ENCODE data around the gene RAPGEF1. TPM values are rescaled to one million over a fixed set of nuclear protein-coding genes. Genes with fewer than 3 reads are reported as not detected.

Gene RAPGEF1
- total RNA-seq, 1 experiment from 2014 or later, result 25.2 TPM

DNA sequence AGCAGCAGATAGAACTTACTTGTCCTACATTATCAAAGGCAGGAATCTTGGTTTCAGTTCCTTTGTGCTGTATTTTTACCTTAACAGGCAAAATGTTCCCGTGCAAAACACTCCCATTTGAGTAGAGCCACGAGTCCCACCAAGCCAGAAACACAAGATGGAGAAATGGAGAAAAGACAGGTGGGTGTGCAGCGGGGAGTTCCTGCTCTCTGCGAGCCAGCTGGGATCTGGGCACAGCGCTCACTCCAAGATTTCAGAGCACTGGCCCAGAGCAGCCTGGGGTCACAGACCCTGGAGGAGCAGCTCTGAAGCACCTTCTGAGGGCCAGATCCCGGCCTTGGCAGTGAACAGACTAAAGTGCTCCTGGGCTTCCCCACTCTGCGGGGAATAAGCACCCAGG, 211.7 kb downstream of the RAPGEF1 start:
- H3K4me2 ChIP-seq (ENCODE audit: low read length), result no peak overlapping the region
- H3K4me3 ChIP-seq (ENCODE audit: low read length), result no peak overlapping the region
- H4K20me1 ChIP-seq (ENCODE audit: low read length), result no peaks in the 10 kb centered on the region
- POLR2A ChIA-PET (ENCODE audit: unreplicated experiment), result no interaction called here
- peaks cover 8% of the 10 kb centered on the region for H3K79me2 ChIP-seq (ENCODE audit: low read length)
- H3K36me3 ChIP-seq (ENCODE audit: low read depth, low read length), result no peaks in the 10 kb centered on the region; the same call in 1 of the 2 replicates
- intact Hi-C loops (cut with micrococcal nuclease), result no loop called here
- no peaks in the 10 kb centered on the region for H3K27me3 ChIP-seq (ENCODE audit: low read length)
- no peaks in the 10 kb centered on the region for H3K9me3 ChIP-seq (ENCODE audit: low read length)
- CTCF ChIA-PET, result no interaction called here
- no peaks in the 10 kb centered on the region for H3F3A ChIP-seq (ENCODE audit: low read length, unreplicated experiment)
- H3K4me1 ChIP-seq (ENCODE audit: insufficient read depth, low read length), result peaks cover 7% of the 10 kb centered on the region; the same call in 1 of the 2 replicates
- TF ChIP-seq, protein P1, sequence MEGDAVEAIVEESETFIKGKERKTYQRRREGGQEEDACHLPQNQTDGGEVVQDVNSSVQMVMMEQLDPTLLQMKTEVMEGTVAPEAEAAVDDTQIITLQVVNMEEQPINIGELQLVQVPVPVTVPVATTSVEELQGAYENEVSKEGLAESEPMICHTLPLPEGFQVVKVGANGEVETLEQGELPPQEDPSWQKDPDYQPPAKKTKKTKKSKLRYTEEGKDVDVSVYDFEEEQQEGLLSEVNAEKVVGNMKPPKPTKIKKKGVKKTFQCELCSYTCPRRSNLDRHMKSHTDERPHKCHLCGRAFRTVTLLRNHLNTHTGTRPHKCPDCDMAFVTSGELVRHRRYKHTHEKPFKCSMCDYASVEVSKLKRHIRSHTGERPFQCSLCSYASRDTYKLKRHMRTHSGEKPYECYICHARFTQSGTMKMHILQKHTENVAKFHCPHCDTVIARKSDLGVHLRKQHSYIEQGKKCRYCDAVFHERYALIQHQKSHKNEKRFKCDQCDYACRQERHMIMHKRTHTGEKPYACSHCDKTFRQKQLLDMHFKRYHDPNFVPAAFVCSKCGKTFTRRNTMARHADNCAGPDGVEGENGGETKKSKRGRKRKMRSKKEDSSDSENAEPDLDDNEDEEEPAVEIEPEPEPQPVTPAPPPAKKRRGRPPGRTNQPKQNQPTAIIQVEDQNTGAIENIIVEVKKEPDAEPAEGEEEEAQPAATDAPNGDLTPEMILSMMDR (conservative IDR thresholded peaks at IDR 0.05; ENCODE audit: low read depth, low read length), result no peak
- H3K9me2 ChIP-seq (replicated peaks; ENCODE audit: low read length), result no peaks in the 10 kb centered on the region
- H2AFZ ChIP-seq (ENCODE audit: low read length), result no peak overlapping the region
- no peak overlapping the region for H3K27ac ChIP-seq (ENCODE audit: low read length)
- no peak for ATAC-seq
- H3K9ac ChIP-seq (ENCODE audit: low read length), result no peak overlapping the region
- DNase-seq, result no peak
- BruUV-seq (replicated peaks), result no TSS peak

Other genes starting within 250 kb of the RAPGEF1 start
- 24.1 and 30.4 TPM in 2 replicates for gene POMT1, start 237.2 kb downstream of the RAPGEF1 start, total RNA-seq (2014; rRNA removed)
- gene UCK1, start 208.8 kb downstream of the RAPGEF1 start, total RNA-seq (2014; rRNA removed), result 28.2 and 35.1 TPM in 2 replicates
- not detected in 2 replicates for gene PRRT1B, start 194.6 kb downstream of the RAPGEF1 start, total RNA-seq (2014; rRNA removed)

Data from PC-3 (cell line).